ENCODE data around the gene PTPRN2.

DNA sequence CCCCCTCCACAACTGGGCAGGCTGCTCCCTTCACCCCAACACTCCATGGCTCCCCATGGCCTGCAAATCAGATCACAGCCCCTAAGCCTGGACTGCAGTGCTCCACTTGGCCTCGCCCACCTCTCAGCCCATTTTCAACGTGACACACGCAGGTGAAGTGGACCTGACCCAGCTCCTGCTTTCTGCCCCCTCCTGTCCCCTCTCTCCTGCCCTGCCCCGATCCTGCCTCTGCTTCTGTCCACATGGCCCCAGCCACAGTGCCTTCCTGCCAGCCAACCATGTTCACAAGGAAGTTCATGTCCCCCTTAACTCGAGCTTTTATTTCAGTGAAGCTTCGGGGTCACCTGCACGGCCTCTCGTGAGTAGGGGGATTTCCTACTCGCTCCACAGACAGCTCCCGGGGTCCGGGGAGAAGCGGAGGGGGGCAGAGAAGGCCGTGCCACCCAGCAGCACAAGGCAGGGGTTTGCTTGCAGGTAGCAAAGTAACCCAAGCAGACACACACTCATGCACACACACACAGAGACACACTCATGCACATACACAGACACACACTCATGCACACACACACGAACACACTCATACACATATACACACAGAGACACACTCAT lies 713.3 kb downstream of the PTPRN2 start:
- TF ChIP-seq POLR2A (IDR thresholded peaks at IDR 0.05): no peak
- TF ChIP-seq, protein P1, sequence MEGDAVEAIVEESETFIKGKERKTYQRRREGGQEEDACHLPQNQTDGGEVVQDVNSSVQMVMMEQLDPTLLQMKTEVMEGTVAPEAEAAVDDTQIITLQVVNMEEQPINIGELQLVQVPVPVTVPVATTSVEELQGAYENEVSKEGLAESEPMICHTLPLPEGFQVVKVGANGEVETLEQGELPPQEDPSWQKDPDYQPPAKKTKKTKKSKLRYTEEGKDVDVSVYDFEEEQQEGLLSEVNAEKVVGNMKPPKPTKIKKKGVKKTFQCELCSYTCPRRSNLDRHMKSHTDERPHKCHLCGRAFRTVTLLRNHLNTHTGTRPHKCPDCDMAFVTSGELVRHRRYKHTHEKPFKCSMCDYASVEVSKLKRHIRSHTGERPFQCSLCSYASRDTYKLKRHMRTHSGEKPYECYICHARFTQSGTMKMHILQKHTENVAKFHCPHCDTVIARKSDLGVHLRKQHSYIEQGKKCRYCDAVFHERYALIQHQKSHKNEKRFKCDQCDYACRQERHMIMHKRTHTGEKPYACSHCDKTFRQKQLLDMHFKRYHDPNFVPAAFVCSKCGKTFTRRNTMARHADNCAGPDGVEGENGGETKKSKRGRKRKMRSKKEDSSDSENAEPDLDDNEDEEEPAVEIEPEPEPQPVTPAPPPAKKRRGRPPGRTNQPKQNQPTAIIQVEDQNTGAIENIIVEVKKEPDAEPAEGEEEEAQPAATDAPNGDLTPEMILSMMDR (IDR thresholded peaks at IDR 0.05): no peak
